ENCODE data around the gene KIAA1614. TPM values are rescaled to one million over a fixed set of nuclear protein-coding genes. Genes with fewer than 3 reads are reported as not detected.

The KIAA1614 gene
- total RNA-seq, 4 donors from 2014 or later = 6.3 to 13.9 (median 10.1) TPM

- no peak for TF ChIP-seq CTCF (IDR thresholded peaks at IDR 0.05; ENCODE audit: low read depth)
Measured at GRCh38 chr1:180975551-180975950, 62.9 kb downstream of the KIAA1614 start.

GRCh38 chr1:180976191-180976590 is 63.5 kb downstream of the KIAA1614 start:
- TF ChIP-seq CTCF (IDR thresholded peaks at IDR 0.05; ENCODE audit: low read depth) = no peak

- TF ChIP-seq CTCF (IDR thresholded peaks at IDR 0.05; ENCODE audit: low read depth) = no peak
Measured at GRCh38 chr1:180976732-180977357, 64.1 kb downstream of the KIAA1614 start.

- TF ChIP-seq CTCF (IDR thresholded peaks at IDR 0.05; ENCODE audit: low read depth) = no peak
Measured at GRCh38 chr1:180981596-180982387, 69.1 kb downstream of the KIAA1614 start.

GRCh38 chr1:180982422-180982821 is 69.7 kb downstream of the KIAA1614 start:
- no peak for TF ChIP-seq CTCF (IDR thresholded peaks at IDR 0.05; ENCODE audit: low read depth)

- no peak for TF ChIP-seq CTCF (IDR thresholded peaks at IDR 0.05; ENCODE audit: low read depth)
Measured at GRCh38 chr1:180988253-180988752, 75.6 kb downstream of the KIAA1614 start.

- TF ChIP-seq CTCF (IDR thresholded peaks at IDR 0.05; ENCODE audit: low read depth) = no peak
Measured at GRCh38 chr1:180994262-180994661, 81.6 kb downstream of the KIAA1614 start.

Measured in subcutaneous adipose tissue (tissue), 4 donors.